Activated CD4-positive, alpha-beta memory T cell treated with anti-CD3 and anti-CD28 coated beads, Interleukin-2, amount 10 ng/mL, durations not matched to agents 7 days and 5 days (primary cell): ENCODE measurements around the gene MYH7B. TPM values are rescaled to one million over a fixed set of nuclear protein-coding genes. Genes with fewer than 3 reads are reported as not detected.

Experiments
- CTCF ChIA-PET: fragments of 350-600 bp; sonication (Branson Sonifier 250); formaldehyde crosslinking; loops from one replicate; lab custom pipeline; 2021; ENCODE audit warnings: antibody characterized with exemption, inconsistent platforms; lab: Charles Lee
- POLR2A ChIA-PET: fragments of 350-600 bp; sonication (Branson Sonifier 250); formaldehyde crosslinking; loops from one replicate; lab custom pipeline; 2021; ENCODE audit warnings: antibody characterized with exemption; lab: Charles Lee
- DNase-seq: peaks from one replicate; pipeline ENCODE4 v3.0.0-alpha.2; 2020
- H3K27ac Mint-ChIP-seq: one replicate; pipeline ENCODE4 v1.8.0; 2021; ENCODE audit warnings: mild to moderate bottlenecking, mixed read lengths
- H3K27me3 Mint-ChIP-seq: one replicate; pipeline ENCODE4 v1.8.0; 2021; ENCODE audit warnings: mixed read lengths
- H3K36me3 Mint-ChIP-seq: one replicate; pipeline ENCODE4 v1.8.0; 2021; ENCODE audit warnings: low read depth, mixed read lengths
- H3K4me1 Mint-ChIP-seq: one replicate; pipeline ENCODE4 v1.8.0; 2021; ENCODE audit warnings: mixed read lengths
- H3K4me3 Mint-ChIP-seq: one replicate; pipeline ENCODE4 v1.8.0; 2021; ENCODE audit warnings: mild to moderate bottlenecking, mixed read lengths
- H3K9me3 Mint-ChIP-seq: one replicate; pipeline ENCODE4 v1.8.0; 2021; ENCODE audit warnings: mixed read lengths
- total RNA-seq, 2 experiments: library from RNA; stranded (reverse); gene quantifications; one replicate each; pipeline ENCODE4 v1.2.3, GENCODE V29; 2021

MYH7B gene
- total RNA-seq, 2 experiments from 2014 or later, result 0.08 to 0.15 TPM

DNA sequence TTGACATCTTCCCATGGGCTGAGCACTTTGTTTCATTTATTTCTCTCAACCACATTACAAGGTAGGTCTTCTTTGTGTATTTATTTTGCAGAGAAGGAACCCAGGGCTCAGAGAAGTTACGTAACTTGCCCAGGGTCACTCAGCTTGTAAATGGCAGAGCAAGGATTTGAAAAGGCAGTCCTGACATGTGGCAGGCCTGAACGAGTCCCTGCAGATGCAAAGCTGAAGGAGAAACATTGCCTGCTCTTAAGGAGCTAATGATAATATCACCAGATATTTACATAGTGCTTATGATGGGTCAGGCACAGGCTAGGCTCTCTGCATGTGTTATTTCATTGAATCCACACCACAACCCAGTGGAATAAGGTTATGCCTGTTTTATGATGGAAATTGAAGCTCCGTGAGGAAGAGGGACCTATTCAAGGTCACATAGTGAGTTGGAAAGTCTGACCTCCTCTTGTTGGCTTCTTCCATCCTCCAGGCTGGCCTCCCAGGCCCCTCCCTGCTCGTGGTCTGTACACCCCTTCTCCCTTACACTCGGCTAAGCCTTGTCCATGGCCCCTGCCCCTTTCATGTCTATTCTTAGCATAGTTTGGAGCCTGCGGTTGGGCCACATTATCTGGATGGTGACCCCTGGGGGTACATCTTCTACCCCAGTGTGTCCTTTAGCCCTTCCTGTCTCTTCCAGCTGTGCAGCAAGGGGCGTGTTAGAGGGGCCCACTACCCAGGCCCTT, 12.5 kb downstream of the MYH7B start:
- ChIA-PET CTCF (interaction anchor here (1.3 kb wide), 1 partner anchor 12 kb away, joined by 3 read pairs; the partner anchor contains the start of genes GSS and MYH7B), POLR2A (no interaction called here)
- no peak for DNase-seq
- peaks cover 2% of the 10 kb centered on the region for H3K27me3 Mint-ChIP-seq
- H3K4me1 Mint-ChIP-seq, result no peaks in the 10 kb centered on the region
- no peaks in the 10 kb centered on the region for H3K36me3 Mint-ChIP-seq
- no peaks in the 10 kb centered on the region for H3K9me3 Mint-ChIP-seq
- H3K4me3 Mint-ChIP-seq, result no peak overlapping the region
- H3K27ac Mint-ChIP-seq, result no peak overlapping the region

- ChIA-PET CTCF (interaction anchor here (1.0 kb wide), 1 partner anchor 14 kb away, joined by 3 read pairs; the partner anchor contains the start of genes GSS and MYH7B), POLR2A (interaction anchor here (0.6 kb wide), 1 partner anchor 208 kb away, joined by 3 read pairs; no protein-coding TSS in a partner anchor)
- Mint-ChIP-seq H3K27me3 (peaks cover 3% of the 10 kb centered on the region), H3K27ac (no peak overlapping the region), H3K4me1 (no peaks in the 10 kb centered on the region), H3K9me3 (no peaks in the 10 kb centered on the region), H3K36me3 (no peaks in the 10 kb centered on the region), H3K4me3 (no peak overlapping the region)
- no peak for DNase-seq
Measured at GRCh38 chr20:34970193-34970840, 14.6 kb downstream of the MYH7B start.

- H3K36me3 Mint-ChIP-seq, result no peaks in the 10 kb centered on the region
- H3K9me3 Mint-ChIP-seq, result no peaks in the 10 kb centered on the region
- ChIA-PET POLR2A (interaction anchor here (0.6 to 0.8 kb wide), 2 partner anchors 26 to 207 kb away, joined by 3 read pairs; no protein-coding TSS in a partner anchor), CTCF (interaction anchor here (0.6 to 1.0 kb wide), 2 partner anchors 15 to 190 kb away, joined by 3 to 4 read pairs; partner anchors contain the start of genes GSS and MYH7B)
- H3K27ac Mint-ChIP-seq, result no peak overlapping the region
- no peaks in the 10 kb centered on the region for H3K4me1 Mint-ChIP-seq
- H3K27me3 Mint-ChIP-seq, result peaks cover 3% of the 10 kb centered on the region
- H3K4me3 Mint-ChIP-seq, result no peak overlapping the region
- no peak for DNase-seq
Measured at GRCh38 chr20:34970846-34971560, 15.3 kb downstream of the MYH7B start.

DNA sequence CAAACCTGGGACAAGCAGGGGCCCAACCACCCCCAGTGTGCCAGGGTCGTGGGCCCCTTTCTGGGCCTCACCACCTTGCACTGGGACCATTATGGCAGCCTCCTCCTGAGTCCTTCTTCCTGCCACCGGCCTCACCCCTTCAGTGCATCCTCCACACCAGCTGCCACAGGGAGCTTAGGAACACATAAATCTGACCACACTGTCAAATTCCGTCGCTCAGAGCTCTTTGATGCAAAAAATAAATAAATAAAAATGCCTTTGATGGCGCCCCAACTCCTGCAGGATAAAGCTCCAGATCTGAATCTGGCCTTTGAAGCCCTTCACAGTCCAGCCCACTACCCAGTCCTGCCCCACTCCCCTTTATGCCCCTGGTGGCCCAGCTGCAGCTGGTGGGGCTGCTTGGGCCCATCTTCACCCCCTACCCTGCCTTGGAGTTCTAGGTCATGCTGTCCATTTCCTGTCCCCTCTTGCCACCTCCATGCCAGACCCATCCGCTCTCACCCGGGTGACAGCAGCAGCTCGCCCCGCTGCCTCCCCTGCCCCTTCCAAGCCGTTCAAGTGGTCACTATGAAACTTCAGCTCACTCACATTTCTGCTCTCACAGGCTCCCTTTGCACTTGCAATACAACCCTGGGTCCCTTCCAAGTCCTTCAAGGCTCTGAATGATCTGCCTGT, 16.0 kb downstream of the MYH7B start:
- ChIA-PET CTCF (interaction anchor here (0.6 kb wide), 1 partner anchor 189 kb away, joined by 4 read pairs; no protein-coding TSS in a partner anchor), POLR2A (interaction anchor here (0.8 to 1.4 kb wide), 3 partner anchors 16 to 29 kb away, joined by 3 to 4 read pairs (median 3); partner anchors contain the start of genes GSS and MYH7B)
- H3K9me3 Mint-ChIP-seq, result no peaks in the 10 kb centered on the region
- H3K27me3 Mint-ChIP-seq, result peaks cover 3% of the 10 kb centered on the region
- H3K36me3 Mint-ChIP-seq, result no peaks in the 10 kb centered on the region
- no peaks in the 10 kb centered on the region for H3K4me1 Mint-ChIP-seq
- H3K4me3 Mint-ChIP-seq, result no peak overlapping the region
- no peak for DNase-seq
- no peak overlapping the region for H3K27ac Mint-ChIP-seq

DNA sequence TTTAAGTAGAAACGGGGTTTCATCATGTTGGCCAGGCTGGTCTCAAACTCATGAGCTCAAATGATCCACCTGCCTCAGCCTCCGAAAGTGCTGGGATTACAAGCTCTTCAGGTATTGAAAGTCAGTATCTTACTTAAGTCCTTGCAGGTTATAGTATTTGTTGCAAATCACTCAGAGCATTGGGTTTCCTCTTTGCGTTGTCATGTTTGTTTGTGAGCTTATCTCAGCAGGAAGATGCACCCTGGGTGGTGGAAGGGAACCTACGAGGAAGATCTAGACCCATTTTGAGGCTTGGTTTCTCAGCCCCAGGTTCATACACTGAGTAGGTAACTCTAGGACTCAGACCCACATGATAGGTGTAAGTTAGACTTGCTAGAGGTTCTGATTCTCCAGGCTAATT, 18.6 kb downstream of the MYH7B start:
- H3K36me3 Mint-ChIP-seq, result no peaks in the 10 kb centered on the region
- no peak for DNase-seq
- H3K4me3 Mint-ChIP-seq, result no peak overlapping the region
- ChIA-PET POLR2A (no interaction called here), CTCF (interaction anchor here (0.6 to 1.1 kb wide), 4 partner anchors 15 to 295 kb away, joined by 3 to 4 read pairs (median 4); no protein-coding TSS in a partner anchor)
- H3K9me3 Mint-ChIP-seq, result no peaks in the 10 kb centered on the region
- H3K4me1 Mint-ChIP-seq, result no peaks in the 10 kb centered on the region
- H3K27ac Mint-ChIP-seq, result no peak overlapping the region
- H3K27me3 Mint-ChIP-seq, result peaks cover 5% of the 10 kb centered on the region

GRCh38 chr20:34976286-34976685, 20.6 kb downstream of the MYH7B start:
- ChIA-PET CTCF (no interaction called here), POLR2A (no interaction called here)
- Mint-ChIP-seq H3K27ac (no peak overlapping the region), H3K36me3 (no peaks in the 10 kb centered on the region), H3K9me3 (no peaks in the 10 kb centered on the region), H3K27me3 (peaks cover 5% of the 10 kb centered on the region), H3K4me1 (no peaks in the 10 kb centered on the region), H3K4me3 (no peak overlapping the region)
- no peak for DNase-seq

- ChIA-PET POLR2A (interaction anchor here (1.1 kb wide), 1 partner anchor 8 kb away, joined by 3 read pairs; no protein-coding TSS in a partner anchor), CTCF (no interaction called here)
- H3K27me3 Mint-ChIP-seq, result peaks cover 8% of the 10 kb centered on the region
- DNase-seq, result no peak
- H3K9me3 Mint-ChIP-seq, result no peaks in the 10 kb centered on the region
- H3K36me3 Mint-ChIP-seq, result no peaks in the 10 kb centered on the region
- H3K27ac Mint-ChIP-seq, result no peak overlapping the region
- no peak overlapping the region for H3K4me3 Mint-ChIP-seq
- no peaks in the 10 kb centered on the region for H3K4me1 Mint-ChIP-seq
Measured at GRCh38 chr20:34977365-34978091, 21.9 kb downstream of the MYH7B start.

GRCh38 chr20:34978092-34978744, 22.6 kb downstream of the MYH7B start:
- no peaks in the 10 kb centered on the region for H3K9me3 Mint-ChIP-seq
- POLR2A ChIA-PET, result interaction anchor here (1.1 kb wide), 1 partner anchor 9 kb away, joined by 3 read pairs; no protein-coding TSS in a partner anchor
- CTCF ChIA-PET, result no interaction called here
- no peak overlapping the region for H3K27ac Mint-ChIP-seq
- DNase-seq, result no peak
- peaks cover 10% of the 10 kb centered on the region for H3K27me3 Mint-ChIP-seq
- H3K36me3 Mint-ChIP-seq, result no peaks in the 10 kb centered on the region
- no peaks in the 10 kb centered on the region for H3K4me1 Mint-ChIP-seq
- no peak overlapping the region for H3K4me3 Mint-ChIP-seq

- CTCF ChIA-PET, result no interaction called here
- Mint-ChIP-seq H3K4me3 (no peak overlapping the region), H3K4me1 (no peaks in the 10 kb centered on the region), H3K27me3 (peaks cover 16% of the 10 kb centered on the region), H3K27ac (no peak overlapping the region), H3K9me3 (no peaks in the 10 kb centered on the region), H3K36me3 (no peaks in the 10 kb centered on the region)
- no peak for DNase-seq
- POLR2A ChIA-PET, result no interaction called here
Measured at GRCh38 chr20:34979366-34980153, 23.9 kb downstream of the MYH7B start.

DNA sequence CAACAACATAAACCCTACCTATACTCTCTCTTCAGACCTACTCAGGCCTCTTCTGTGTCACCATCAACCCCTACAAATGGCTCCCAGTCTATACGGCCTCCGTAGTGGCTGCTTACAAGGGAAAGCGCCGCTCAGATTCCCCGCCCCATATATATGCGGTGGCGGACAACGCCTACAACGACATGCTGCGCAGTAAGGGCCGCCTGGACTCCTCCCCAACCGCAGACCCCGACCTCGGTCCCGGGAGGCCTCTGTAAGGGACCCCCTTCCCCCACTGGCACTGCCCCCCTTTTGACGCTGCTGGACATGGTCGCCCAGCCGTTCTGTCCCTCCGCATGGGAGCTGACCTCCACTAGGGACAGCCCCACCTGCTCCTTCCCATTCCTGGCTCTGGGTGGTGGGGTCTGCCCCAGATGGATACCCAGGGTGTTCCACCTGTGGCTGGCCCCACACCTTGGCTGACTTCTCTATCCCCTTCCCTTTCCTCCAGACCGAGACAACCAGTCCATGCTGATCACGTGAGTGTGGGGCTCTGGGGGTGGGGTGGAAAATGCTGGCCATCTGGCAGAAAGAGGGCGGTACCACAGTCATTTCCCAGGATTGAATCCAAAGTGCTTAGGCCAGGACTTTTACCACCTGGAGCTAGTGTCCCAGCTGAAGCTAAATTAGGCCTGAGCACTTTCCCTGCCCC, 25.0 kb downstream of the MYH7B start:
- CTCF ChIA-PET, result no interaction called here
- H3K36me3 Mint-ChIP-seq, result no peaks in the 10 kb centered on the region
- H3K27ac Mint-ChIP-seq, result no peak overlapping the region
- no peak overlapping the region for H3K4me3 Mint-ChIP-seq
- peaks cover 13% of the 10 kb centered on the region for H3K27me3 Mint-ChIP-seq
- H3K9me3 Mint-ChIP-seq, result no peaks in the 10 kb centered on the region
- H3K4me1 Mint-ChIP-seq, result no peaks in the 10 kb centered on the region
- POLR2A ChIA-PET, result no interaction called here
- no peak for DNase-seq
